HL-60 (cell line): Measurements from ENCODE around the gene DOP1A.

ENCODE experiments used
- DNase-seq, 2 experiments: peaks; one replicate each; pipeline ENCODE4 v3.0.0-alpha.2; 2010 to 2020; ENCODE audit warnings: low read depth in 1 of 2, low spot score in 1 of 2
- H3K27ac ChIP-seq: fragments of 250-450 bp; sonication (Bioruptor Pico); replicated peaks from 2 replicates; pipeline ENCODE4 v1.5.1; 2020; ENCODE audit warnings: mild to moderate bottlenecking, moderate library complexity
- H3K27me3 ChIP-seq: fragments of 250-450 bp; sonication (Bioruptor Pico); 2 replicates; pipeline ENCODE4 v1.5.1; 2021; ENCODE audit warnings: mild to moderate bottlenecking, moderate library complexity; ENCODE audit not compliant: insufficient read depth, poor library complexity, severe bottlenecking
- H3K4me3 ChIP-seq: replicated peaks from 2 replicates; pipeline ENCODE4 v1.5.1; 2011; ENCODE audit warnings: mild to moderate bottlenecking, control low read depth, low read length; ENCODE audit not compliant: insufficient read depth
- GABPA ChIP-seq: IDR thresholded peaks from 2 replicates; pipeline ENCODE4 v1.6.1; 2012; ENCODE audit warnings: low read depth
- POLR2AphosphoS5 ChIP-seq: IDR thresholded peaks from 2 replicates; pipeline ENCODE4 v1.6.1; 2012; ENCODE audit warnings: low read depth
- REST ChIP-seq: IDR thresholded peaks from 2 replicates; pipeline ENCODE4 v1.6.1; 2012; ENCODE audit warnings: low read depth; ENCODE audit not compliant: insufficient replicate concordance
- SPI1 ChIP-seq: IDR thresholded peaks from 2 replicates; pipeline ENCODE4 v1.6.1; 2012; ENCODE audit warnings: low read depth, mild to moderate bottlenecking, borderline replicate concordance
- long read RNA-seq: library from polyadenylated mRNA; unstranded; transcript quantifications from one replicate; pipeline ENCODE4 v2.0.0, GENCODE V29; 2020
- TF ChIP-seq, protein P1 (sequence below): IDR thresholded peaks from one replicate; pipeline ENCODE4 v1.5.1; 2011; ENCODE audit warnings: low read length, control low read depth, inconsistent platforms; ENCODE audit not compliant: insufficient read depth

Gene DOP1A
- long read RNA-seq, partial matches to known transcripts = 7 of 25 reads
- long read RNA-seq, other reads (novel, unspliced or antisense) = 18 of 25 reads

DNA sequence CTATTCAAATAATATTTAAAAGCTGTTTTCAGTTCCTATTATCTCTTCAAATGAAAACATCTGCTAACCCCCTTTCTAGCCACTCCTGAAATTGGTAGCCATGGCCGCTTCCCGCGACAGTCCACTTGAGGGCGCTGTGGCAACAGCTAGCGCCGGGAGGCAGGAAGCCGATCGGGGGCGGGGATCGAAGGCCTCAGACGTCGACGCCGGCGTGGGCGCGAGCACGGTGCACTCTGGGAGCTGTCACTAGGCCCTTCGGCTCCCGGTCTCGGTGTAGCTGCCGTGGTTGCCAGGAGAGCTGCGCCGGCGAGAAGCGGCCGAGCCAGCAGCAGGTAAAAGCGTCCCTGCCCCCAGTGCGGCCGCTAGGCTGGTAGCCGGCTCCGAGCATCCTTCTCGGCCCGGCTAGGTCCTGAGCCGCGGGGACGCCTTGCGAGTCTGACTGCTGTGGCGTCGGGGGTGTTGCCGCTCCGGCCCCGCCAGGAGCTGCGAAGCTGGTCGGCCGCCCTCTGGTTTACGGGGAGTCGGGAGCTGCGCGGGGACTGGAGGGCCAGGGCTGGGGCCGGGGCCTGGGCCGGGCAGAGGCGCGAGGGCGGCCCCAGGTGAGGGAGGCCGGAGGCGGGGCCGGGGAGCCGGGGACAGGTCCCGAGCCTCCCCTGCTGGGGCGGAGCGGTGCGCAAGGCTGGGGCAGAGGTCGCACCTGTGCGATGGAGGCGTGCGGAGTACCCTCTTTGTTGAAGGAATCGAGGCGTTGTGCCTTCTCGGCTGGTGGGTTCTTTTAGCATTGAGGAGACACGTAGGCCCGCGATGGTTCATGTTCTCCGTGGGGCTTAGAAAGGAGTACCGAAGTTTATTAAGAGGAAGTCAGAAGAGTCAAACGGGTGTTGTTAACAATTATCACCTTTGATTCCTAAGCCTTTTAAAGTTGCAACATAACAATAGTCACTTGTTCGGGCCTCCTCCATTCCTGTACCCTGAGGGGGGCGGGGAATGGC, at the start of gene DOP1A:
Gene DOP1A (plus strand): TSS at position 224 of the 992 bp plus-strand sequence. CDS start 29,307 bp downstream, outside the sequence.
- peak within 1 kb of the TSS; percentile 98 for H3K4me3 ChIP-seq
- TF ChIP-seq GABPA = no peak
- TF ChIP-seq POLR2AphosphoS5 = no peak; the same call in 1 of the 2 replicates
- TF ChIP-seq, protein P1, sequence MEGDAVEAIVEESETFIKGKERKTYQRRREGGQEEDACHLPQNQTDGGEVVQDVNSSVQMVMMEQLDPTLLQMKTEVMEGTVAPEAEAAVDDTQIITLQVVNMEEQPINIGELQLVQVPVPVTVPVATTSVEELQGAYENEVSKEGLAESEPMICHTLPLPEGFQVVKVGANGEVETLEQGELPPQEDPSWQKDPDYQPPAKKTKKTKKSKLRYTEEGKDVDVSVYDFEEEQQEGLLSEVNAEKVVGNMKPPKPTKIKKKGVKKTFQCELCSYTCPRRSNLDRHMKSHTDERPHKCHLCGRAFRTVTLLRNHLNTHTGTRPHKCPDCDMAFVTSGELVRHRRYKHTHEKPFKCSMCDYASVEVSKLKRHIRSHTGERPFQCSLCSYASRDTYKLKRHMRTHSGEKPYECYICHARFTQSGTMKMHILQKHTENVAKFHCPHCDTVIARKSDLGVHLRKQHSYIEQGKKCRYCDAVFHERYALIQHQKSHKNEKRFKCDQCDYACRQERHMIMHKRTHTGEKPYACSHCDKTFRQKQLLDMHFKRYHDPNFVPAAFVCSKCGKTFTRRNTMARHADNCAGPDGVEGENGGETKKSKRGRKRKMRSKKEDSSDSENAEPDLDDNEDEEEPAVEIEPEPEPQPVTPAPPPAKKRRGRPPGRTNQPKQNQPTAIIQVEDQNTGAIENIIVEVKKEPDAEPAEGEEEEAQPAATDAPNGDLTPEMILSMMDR = peak; percentile 97
- TF ChIP-seq SPI1 = peak; percentile 70
- no peak for TF ChIP-seq REST

GRCh38 chr6:83019741-83020140, 47.7 kb upstream of the DOP1A start:
- Histone ChIP-seq H3K27me3 (no peaks in the 10 kb centered on the region), H3K27ac (no peak overlapping the region), H3K4me3 (no peak overlapping the region)
- no peak for TF ChIP-seq SPI1
- TF ChIP-seq, protein P1 = no peak
- no peak for TF ChIP-seq REST
- no peak for TF ChIP-seq GABPA
- TF ChIP-seq POLR2AphosphoS5 = no peak
- no peak for DNase-seq

More for the DNA sequence above, at the start of gene DOP1A:
- peak; percentile 84 to 95 for DNase-seq
- Histone ChIP-seq H3K27me3 (no peaks in the 10 kb centered on the region), H3K27ac (peak within 1 kb of the TSS; percentile 70)

DNA sequence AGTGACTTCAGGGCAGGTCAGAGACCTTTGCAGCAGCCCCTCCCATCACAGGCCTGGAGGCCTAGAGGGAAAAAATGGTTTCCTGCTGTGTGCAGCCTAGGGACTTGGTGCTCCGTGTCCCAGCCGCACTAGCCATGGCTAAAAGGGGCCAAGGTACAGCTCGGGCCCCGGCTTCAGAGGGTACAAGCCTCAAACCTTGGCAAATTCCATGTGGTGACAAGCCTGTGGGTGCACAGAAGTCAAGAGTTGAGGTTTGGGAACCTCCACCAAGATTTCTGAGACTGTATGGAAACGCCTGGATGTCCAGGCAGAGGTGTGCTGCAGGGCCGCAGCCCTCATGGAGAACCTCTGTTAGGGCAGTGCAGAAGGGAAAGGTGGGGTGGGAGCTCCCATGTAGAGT, 35.8 kb upstream of the DOP1A start:
- no peaks in the 10 kb centered on the region for H3K27me3 ChIP-seq
- H3K4me3 ChIP-seq = no peak overlapping the region

More for the DNA sequence above, 35.8 kb upstream of the DOP1A start:
- no peak for TF ChIP-seq SPI1
- no peak for TF ChIP-seq REST
- TF ChIP-seq GABPA = no peak
- TF ChIP-seq, protein P1 = no peak
- TF ChIP-seq POLR2AphosphoS5 = no peak
- H3K27ac ChIP-seq = no peak overlapping the region
- DNase-seq = no peak
